K562 (cell line): ENCODE results near the gene ULBP2. TPM values are rescaled to one million over a fixed set of nuclear protein-coding genes. Genes with fewer than 3 reads are reported as not detected.
A peak's percentile ranks its signal among the peaks of the same experiment; 100 is the strongest.

Experiments
- ATAC-seq: fragments of 200-7000 bp; cut with Tn5 transposase; 3 replicates; pipeline ENCODE4 v1.9.1; 2020; ENCODE audit warnings: moderate library complexity
- BruUV-seq: library from RNA; stranded (reverse); fragments of 400-500 nt; replicated peaks from 2 replicates; lab custom pipeline; 2021; lab: Mats Ljungman, UMichigan
- CTCF ChIA-PET: fragments of 300-600 bp; formaldehyde crosslinking; extraction: SDS; loops from one replicate; lab custom pipeline; 2021; ENCODE audit warnings: low intra/inter-chr PET ratio; lab: Yijun Ruan, JAX
- POLR2A ChIA-PET: fragments of 300-600, 350-650 bp; sonication (Branson Sonifier 250); formaldehyde crosslinking; extraction: SDS; loops from one replicate; lab custom pipeline; 2021; ENCODE audit warnings: antibody characterized with exemption, inconsistent platforms; lab: Yijun Ruan, JAX
- DNase-seq, 4 experiments: peaks; one replicate each; pipeline versions ENCODE4 v3.0.0 to v3.0.0-alpha.2; 2011 to 2018; ENCODE audit warnings: low spot score in 3 of 4, mixed read lengths in 3 of 4; ENCODE audit errors: extremely low read depth in 1 of 4
- FAIRE-seq: peaks from 2 replicates; lab custom pipeline; 2011; peaks lifted over from hg19 to GRCh38; lab: Jason Lieb, UNC
- H2AFZ ChIP-seq: 2 replicates; pipeline ENCODE4 v1.6.0; 2011; ENCODE audit warnings: low read depth, low read length, control low read depth, inconsistent platforms
- H3K27ac ChIP-seq: fragments of 200-600 bp; 3 replicates; pipeline ENCODE4 v1.8.0; 2011; ENCODE audit warnings: low read depth, mild to moderate bottlenecking, control low read depth, inconsistent platforms, low read length, moderate library complexity, mixed read lengths; ENCODE audit errors: extremely low read depth
- H3K27me3 ChIP-seq, 2 experiments: fragments of 300-600 bp in 1 of 2; 2 replicates in 1 of 2; 3 replicates in 1 of 2; pipeline versions ENCODE4 v1.6.0 to v1.8.0; 2011; ENCODE audit warnings: inconsistent platforms in 2 of 2, low read length in 2 of 2, mild to moderate bottlenecking in 1 of 2, mixed read lengths in 1 of 2, moderate library complexity in 1 of 2; ENCODE audit not compliant: control insufficient read depth in 2 of 2, insufficient read depth in 2 of 2
- H3K36me3 ChIP-seq: fragments of 300-600 bp; 3 replicates; pipeline ENCODE4 v1.8.0; 2011; ENCODE audit warnings: mild to moderate bottlenecking, low read length, inconsistent platforms; ENCODE audit not compliant: control insufficient read depth, insufficient read depth
- H3K4me1 ChIP-seq, 2 experiments: fragments of 200-600 bp in 1 of 2; replicated peaks in 1 of 2; 2 replicates in 1 of 2; 3 replicates in 1 of 2; pipeline versions ENCODE4 v1.5.1 to v1.8.0; 2011; ENCODE audit warnings: inconsistent platforms in 2 of 2, low read length in 2 of 2, mild to moderate bottlenecking in 1 of 2, mixed read lengths in 1 of 2, moderate library complexity in 1 of 2; ENCODE audit not compliant: control insufficient read depth in 2 of 2, insufficient read depth in 2 of 2
- H3K4me2 ChIP-seq: 2 replicates; pipeline ENCODE4 v1.6.1; 2011; ENCODE audit warnings: low read length, control low read depth, inconsistent platforms, mixed read lengths; ENCODE audit not compliant: insufficient read depth
- H3K4me3 ChIP-seq: fragments of 200-600 bp; sonication (generic), shearing (Covaris generic); 2 replicates; pipeline ENCODE4 v1.5.1; 2016; ENCODE audit warnings: control low read depth, inconsistent platforms
- H3K79me2 ChIP-seq: fragments of 200-600 bp; 3 replicates; pipeline ENCODE4 v1.8.0; 2011; ENCODE audit warnings: low read length, inconsistent platforms; ENCODE audit not compliant: control insufficient read depth, insufficient read depth
- H3K9ac ChIP-seq, 2 experiments: 2 replicates each; pipeline versions ENCODE4 v1.6.0 to v1.6.1; 2011; ENCODE audit warnings: low read depth in 2 of 2, low read length in 2 of 2, control low read depth in 1 of 2, inconsistent platforms in 1 of 2, mild to moderate bottlenecking in 1 of 2, mixed read lengths in 1 of 2; ENCODE audit not compliant: insufficient read depth in 1 of 2
- H3K9me1 ChIP-seq: one replicate; pipeline ENCODE4 v1.6.0; 2011; ENCODE audit warnings: inconsistent platforms, mild to moderate bottlenecking, low read length, moderate library complexity; ENCODE audit not compliant: control insufficient read depth, insufficient read depth
- H3K9me3 ChIP-seq: replicated peaks from 2 replicates; pipeline ENCODE4 v1.5.1; 2011; ENCODE audit warnings: low read depth, low read length, inconsistent platforms; ENCODE audit not compliant: control insufficient read depth, insufficient read depth
- H4K20me1 ChIP-seq: replicated peaks from 2 replicates; pipeline ENCODE4 v1.6.1; 2011; ENCODE audit warnings: low read length, inconsistent platforms, mixed read lengths; ENCODE audit not compliant: control insufficient read depth, insufficient read depth
- FIP1L1 ChIP-seq: fragments of 200-400 bp; formaldehyde crosslinking; IDR thresholded peaks from 2 replicates; pipeline ENCODE4 v1.6.1; 2018; ENCODE audit warnings: mild to moderate bottlenecking, low read depth, low read length; ENCODE audit not compliant: poor library complexity, severe bottlenecking
- KLF13 ChIP-seq: fragments of 450-650 bp; IDR thresholded peaks from 2 replicates; pipeline ENCODE4 v1.6.1; 2016; ENCODE audit warnings: missing genetic modification characterization, low read depth, mild to moderate bottlenecking, missing compliant biosample characterization, moderate library complexity, borderline replicate concordance
- MBD1 ChIP-seq: fragments of 250-450 bp; sonication (Bioruptor Pico); IDR thresholded peaks from 2 replicates; pipeline ENCODE4 v1.8.0; 2022; ENCODE audit warnings: inconsistent platforms
- NFE2L1 ChIP-seq: fragments of 450-650 bp; IDR thresholded peaks from 2 replicates; pipeline ENCODE4 v1.6.1; 2016; ENCODE audit warnings: missing genetic modification characterization, low read depth, mild to moderate bottlenecking, missing compliant biosample characterization, moderate library complexity, borderline replicate concordance
- NFIC ChIP-seq: fragments of 450-650 bp; IDR thresholded peaks from 2 replicates; pipeline ENCODE4 v1.6.1; 2017; ENCODE audit warnings: mild to moderate bottlenecking, inconsistent platforms
- NRF1 ChIP-seq, 2 experiments: fragments of 450-650 bp; IDR thresholded peaks in 1 of 2; conservative IDR thresholded peaks in 1 of 2; 2 replicates each; pipeline ENCODE4 v1.6.1; 2014; ENCODE audit warnings: mild to moderate bottlenecking in 2 of 2
- RBM22 ChIP-seq: fragments of 200-400 bp; formaldehyde crosslinking; IDR thresholded peaks from 2 replicates; pipeline ENCODE4 v1.6.1; 2018; ENCODE audit warnings: low read length, low read depth; ENCODE audit not compliant: poor library complexity, severe bottlenecking
- STAG1 ChIP-seq: sonication (generic); formaldehyde crosslinking; IDR thresholded peaks from 2 replicates; pipeline ENCODE4 v1.5.0; 2020; ENCODE audit warnings: missing genetic modification reagents, borderline replicate concordance
- TEAD2 ChIP-seq: fragments of 450-650 bp; IDR thresholded peaks from 2 replicates; pipeline ENCODE4 v1.6.1; 2016; ENCODE audit warnings: missing genetic modification characterization, control low read depth, missing compliant biosample characterization
- XRCC4 ChIP-seq: IDR thresholded peaks from one replicate; pipeline ENCODE4 v1.6.1; 2011; ENCODE audit not compliant: insufficient read depth, insufficient read length; ENCODE audit errors: extremely low read depth
- ZBTB33 ChIP-seq: sonication (generic); formaldehyde crosslinking; IDR thresholded peaks from 2 replicates; pipeline ENCODE4 v1.8.1; 2023; ENCODE audit warnings: mild to moderate bottlenecking, missing genetic modification reagents
- WGBS: fragments of 100-300 bp; shearing (Covaris generic); methylation state at CpG from one replicate; pipeline ENCODE4 v1.1.6; 2016; ENCODE audit warnings: low coverage, mixed read lengths; ENCODE audit not compliant: insufficient coverage; ENCODE audit errors: missing lambda C conversion rate; 5-methylcytosine and 5-hydroxymethylcytosine counted together
- in situ Hi-C: fragments of 300-500 bp; cut with MboI; formaldehyde crosslinking; loops from 4 replicates; pipeline ENCODE4 v1.15.0; 2018; ENCODE audit warnings: inconsistent platforms, mixed read lengths
- intact Hi-C: fragments of 100-400 bp; cut with micrococcal nuclease; formaldehyde crosslinking; loops from 2 replicates; pipeline ENCODE4 v1.14.2; 2022
- polyA plus RNA-seq, 8 experiments: library from polyadenylated mRNA; depleted of rRNA in 4 of 8; stranded (reverse) in 5 of 8; unstranded in 3 of 8; fragments of >200 nt; fragmentation: Nextera tagmentation in 2 of 8; fragmentation: Illumina TruSeq in 1 of 8; extraction: Ambion mirVana in 2 of 8; extraction: Trizol in 1 of 8; gene quantifications; 2 replicates each; pipeline versions ENCODE4 v1.2.1 to v1.2.3, GENCODE V29; 2011 to 2014; ENCODE audit warnings: inconsistent platforms in 1 of 8, missing spikeins in 1 of 8
- total RNA-seq, 7 experiments: library from RNA; depleted of rRNA in 6 of 7; stranded (reverse); fragments of >200 nt in 6 of 7; fragmentation: Illumina TruSeq in 2 of 7; extraction: Trizol in 2 of 7; gene quantifications; 2 replicates each; pipeline versions ENCODE4 v1.2.1 to v1.2.3, GENCODE V29; 2011 to 2021; ENCODE audit warnings: low replicate concordance in 1 of 7

ULBP2 gene
- total and polyA plus RNA-seq, 9 of the 15 experiments (the other 6 are each of a cell fraction or from before 2014, with no cell fraction given), result 0.50 to 5.3 (median 1.2) TPM

GRCh38 chr6:149922642-149923326 lies 19.0 kb upstream of the ULBP2 start, which contains the start of gene RAET1G (continued):
- peak; percentile 61 for TF ChIP-seq NFIC
- TF ChIP-seq FIP1L1, result no peak
- no peak for TF ChIP-seq NFE2L1 (tag)
- peak; percentile 80 to 84 for TF ChIP-seq NRF1 (conservative IDR thresholded peaks at IDR 0.05 in 1 of 2, IDR thresholded peaks at IDR 0.05 in 1 of 2)
- TF ChIP-seq STAG1, result no peak
- 0 out of 2 replicates have a peak, but pooled peaks have one; percentile 51 for TF ChIP-seq KLF13 (tag)

DNA sequence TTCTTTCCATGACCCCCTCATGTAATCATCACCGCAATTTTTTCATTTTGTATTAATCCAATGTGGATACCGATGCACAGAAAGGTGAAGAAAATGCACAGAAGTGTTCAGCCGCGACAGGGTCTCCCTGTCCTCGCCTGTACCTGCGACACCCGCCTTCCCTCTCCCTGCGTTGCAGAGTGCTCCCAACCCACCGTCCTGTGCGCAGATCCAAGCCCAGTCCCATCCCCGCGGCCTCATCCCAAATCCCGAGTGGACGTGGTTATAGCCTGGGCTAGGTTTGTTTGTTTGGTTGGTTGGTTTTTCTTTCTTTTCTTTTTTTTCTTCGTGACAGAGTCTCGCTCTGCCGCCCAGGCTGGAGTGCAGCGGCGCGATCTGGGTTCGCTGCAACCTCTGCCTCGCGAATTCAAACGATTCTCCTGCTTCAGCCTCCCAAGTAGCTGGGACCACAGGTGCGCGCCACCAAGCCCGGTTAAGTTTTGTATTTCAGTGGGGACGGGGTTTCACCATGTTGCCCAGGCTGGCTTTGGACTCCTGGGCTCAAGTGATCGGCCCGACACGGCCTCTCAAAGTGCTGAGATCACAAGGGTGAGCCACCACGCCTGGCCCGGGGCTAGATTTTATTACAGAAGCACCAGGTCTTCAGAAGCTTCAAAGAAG lies 18.4 kb upstream of the ULBP2 start:
- intact Hi-C loops, result no loop called here
- Histone ChIP-seq H3K9ac (no peak overlapping the region), H3K27me3 (peaks cover 13 to 56% of the 10 kb centered on the region in 2 experiments; a peak in 4 of 5 replicates)
- ATAC-seq, result no peak
- 48% methylated on average over 32 of the region's 33 CpGs for WGBS
- in situ Hi-C loops, result loop anchor here (5.0 to 25.0 kb wide), 3 partner anchors 81 to 886 kb away; no protein-coding TSS in a partner anchor
- TF ChIP-seq RBM22, result no peak
- TF ChIP-seq TEAD2 (tag), result no peak
- 0 out of 2 replicates have a peak, but pooled peaks have one; percentile 35 for TF ChIP-seq MBD1
- TF ChIP-seq NRF1 (conservative IDR thresholded peaks at IDR 0.05 in 1 of 2, IDR thresholded peaks at IDR 0.05 in 1 of 2), result peak in 1 of 2 experiments; percentile 23; a peak in 1 of 4 replicates
- TF ChIP-seq XRCC4, result no peak
- TF ChIP-seq ZBTB33, result 0 out of 2 replicates have a peak, but pooled peaks have one; percentile 2
- TF ChIP-seq, all 486 proteins: peak for 3
- POLR2A ChIA-PET, result no interaction called here
- CTCF ChIA-PET, result interaction anchor here (0.6 kb wide), 2 partner anchors 22 to 1578 kb away, joined by 3 to 5 read pairs; no protein-coding TSS in a partner anchor
- peak overlapping the region; percentile 56; the same call in 1 of the 2 replicates for H3K4me2 ChIP-seq
- H3K4me3 ChIP-seq, result no peak overlapping the region
- no peaks in the 10 kb centered on the region for H3K36me3 ChIP-seq
- H3K9me1 ChIP-seq, result no peaks in the 10 kb centered on the region
- H3K4me1 ChIP-seq, result peaks cover 0 to 26% of the 10 kb centered on the region in 2 experiments; a peak in 3 of 5 replicates
- H3K27ac ChIP-seq, result no peak overlapping the region
- FAIRE-seq (no peak), DNase-seq (no peak)
- peaks cover 1% of the 10 kb centered on the region; the same call in 1 of the 2 replicates for H4K20me1 ChIP-seq
- H2AFZ ChIP-seq, result no peak overlapping the region
- H3K79me2 ChIP-seq, result no peaks in the 10 kb centered on the region
- BruUV-seq, result no TSS peak
- H3K9me3 ChIP-seq, result no peaks in the 10 kb centered on the region
